ENCODE results near the gene FILIP1L. TPM values are rescaled to one million over a fixed set of nuclear protein-coding genes. Genes with fewer than 3 reads are reported as not detected.
A peak's percentile ranks its signal among the peaks of the same experiment; 100 is the strongest.

FILIP1L gene
- total RNA-seq, 1 experiment from 2014 or later, result 0.07 TPM

DNA sequence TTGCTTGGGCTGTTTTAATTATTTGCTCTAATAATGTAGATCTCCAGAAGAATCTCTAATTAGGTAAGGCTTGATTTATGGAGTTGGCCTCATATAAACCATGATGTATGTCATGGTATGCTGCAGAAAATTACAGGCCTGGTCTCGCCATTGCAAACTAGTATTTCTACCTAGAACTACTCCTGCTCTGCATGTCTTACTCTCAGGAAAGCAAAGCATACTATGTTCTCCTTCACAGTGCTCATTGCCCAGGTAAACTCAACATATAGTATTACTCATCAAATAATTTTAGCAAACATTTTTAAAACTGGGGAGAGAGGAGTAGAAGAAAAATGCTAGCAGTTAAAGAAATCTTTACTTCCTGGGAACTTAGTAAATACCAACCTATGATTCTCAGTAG is 90.7 kb downstream of the FILIP1L start:
- Histone ChIP-seq H2AK5ac (ENCODE audit: insufficient read length, low read length) (no peak overlapping the region), H3K9me3 (ENCODE audit: control insufficient read depth, low read depth, low read length) (no peaks in the 10 kb centered on the region), H4K20me1 (ENCODE audit: control insufficient read depth, insufficient read depth, insufficient read length) (no peaks in the 10 kb centered on the region), H4K91ac (ENCODE audit: insufficient read length, low read depth, low read length) (no peak overlapping the region), H3T11ph (ENCODE audit: low read length) (no peak overlapping the region), H3K9ac (ENCODE audit: extremely low read depth, insufficient read length, low read length) (no peak overlapping the region), H3K14ac (ENCODE audit: insufficient read depth, low read length) (no peak overlapping the region), H2BK15ac (ENCODE audit: low read depth, low read length) (no peak overlapping the region), H2AFZ (ENCODE audit: low read length) (no peak overlapping the region), H3K27me3 (ENCODE audit: insufficient read depth, low read length) (no peaks in the 10 kb centered on the region), H4K5ac (ENCODE audit: insufficient read length, low read depth, low read length) (no peak overlapping the region), H3K4me1 (ENCODE audit: insufficient read depth, low read length) (no peaks in the 10 kb centered on the region), H3K23me2 (ENCODE audit: insufficient read length, low read depth, low read length, poor library complexity, severe bottlenecking) (no peaks in the 10 kb centered on the region), H3K27ac (ENCODE audit: insufficient read length, low read depth, low read length) (no peak overlapping the region), H3K4me2 (ENCODE audit: insufficient read depth, insufficient read length, low read length) (no peak overlapping the region), H4K8ac (replicated peaks; ENCODE audit: insufficient read length, low read depth, low read length) (no peak overlapping the region), H3K79me2 (ENCODE audit: insufficient read depth, low read length) (no peaks in the 10 kb centered on the region), H2BK20ac (ENCODE audit: low read depth, low read length, poor library complexity, severe bottlenecking) (no peak overlapping the region), H3K56ac (ENCODE audit: insufficient read length, low read depth, low read length) (no peak overlapping the region), H2BK120ac (ENCODE audit: low read depth, low read length, poor library complexity, severe bottlenecking) (no peak overlapping the region), H3K18ac (ENCODE audit: insufficient read length, low read depth, low read length) (no peak overlapping the region), H3K4ac (ENCODE audit: low read depth, low read length) (no peak overlapping the region), H2BK5ac (ENCODE audit: insufficient read length, low read length) (no peak overlapping the region), H3K23ac (ENCODE audit: insufficient read length, low read depth, low read length) (no peak overlapping the region), H3K79me1 (ENCODE audit: insufficient read depth, low read depth, low read length, poor library complexity, severe bottlenecking) (no peaks in the 10 kb centered on the region), H2BK12ac (ENCODE audit: insufficient read length, low read depth, low read length) (no peak overlapping the region)
- H3K36me3 Mint-ChIP-seq (ENCODE audit: insufficient read depth in 1 of 3, low read depth in 3 of 3), result no peaks in the 10 kb centered on the region
- TF ChIP-seq, protein P1, sequence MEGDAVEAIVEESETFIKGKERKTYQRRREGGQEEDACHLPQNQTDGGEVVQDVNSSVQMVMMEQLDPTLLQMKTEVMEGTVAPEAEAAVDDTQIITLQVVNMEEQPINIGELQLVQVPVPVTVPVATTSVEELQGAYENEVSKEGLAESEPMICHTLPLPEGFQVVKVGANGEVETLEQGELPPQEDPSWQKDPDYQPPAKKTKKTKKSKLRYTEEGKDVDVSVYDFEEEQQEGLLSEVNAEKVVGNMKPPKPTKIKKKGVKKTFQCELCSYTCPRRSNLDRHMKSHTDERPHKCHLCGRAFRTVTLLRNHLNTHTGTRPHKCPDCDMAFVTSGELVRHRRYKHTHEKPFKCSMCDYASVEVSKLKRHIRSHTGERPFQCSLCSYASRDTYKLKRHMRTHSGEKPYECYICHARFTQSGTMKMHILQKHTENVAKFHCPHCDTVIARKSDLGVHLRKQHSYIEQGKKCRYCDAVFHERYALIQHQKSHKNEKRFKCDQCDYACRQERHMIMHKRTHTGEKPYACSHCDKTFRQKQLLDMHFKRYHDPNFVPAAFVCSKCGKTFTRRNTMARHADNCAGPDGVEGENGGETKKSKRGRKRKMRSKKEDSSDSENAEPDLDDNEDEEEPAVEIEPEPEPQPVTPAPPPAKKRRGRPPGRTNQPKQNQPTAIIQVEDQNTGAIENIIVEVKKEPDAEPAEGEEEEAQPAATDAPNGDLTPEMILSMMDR (conservative IDR thresholded peaks at IDR 0.05), result no peak
- H3K4me1 Mint-ChIP-seq, result 0 out of 4 replicates have a peak, but pooled peaks cover 0 to 2% of the 10 kb centered on the region in 2 experiments
- H3K9me3 Mint-ChIP-seq, result no peaks in the 10 kb centered on the region
- DNase-seq, result no peak
- H3K4me3 Mint-ChIP-seq, result no peak overlapping the region
- H3K27ac Mint-ChIP-seq, result 0 out of 7 replicates have a peak overlapping the region, but pooled peaks of 1 of the 3 experiments have one; percentile 2
- no CpG with 5 or more reads among the region's 1 CpG for WGBS (ENCODE audit: extremely low coverage, insufficient read length, low lambda C conversion rate)
- H3K27me3 Mint-ChIP-seq (ENCODE audit: low read depth), result no peaks in the 10 kb centered on the region
